Mesenchymal stem cell (in vitro differentiated cells and primary cell): ENCODE data around the gene PDLIM1.

ENCODE experiments used
- DNase-seq: peaks from one replicate; pipeline ENCODE4 v3.0.0-alpha.2; 2013
- H2AFZ ChIP-seq: one replicate; pipeline ENCODE4 v1.6.1; 2013; ENCODE audit warnings: low read depth, mild to moderate bottlenecking, control low read depth, inconsistent platforms, low read length, moderate library complexity
- H2AK5ac ChIP-seq: 2 replicates; pipeline ENCODE4 v1.6.1; 2013; ENCODE audit warnings: low read length, moderate library complexity, mild to moderate bottlenecking, inconsistent platforms; ENCODE audit not compliant: severe bottlenecking
- H2BK120ac ChIP-seq: one replicate; pipeline ENCODE4 v1.6.1; 2013; ENCODE audit warnings: low read depth, mild to moderate bottlenecking, inconsistent platforms, low read length, moderate library complexity
- H2BK12ac ChIP-seq, 2 experiments: one replicate each; pipeline ENCODE4 v1.6.1; 2013; ENCODE audit warnings: inconsistent platforms in 2 of 2, low read length in 2 of 2, mild to moderate bottlenecking in 2 of 2, moderate library complexity in 2 of 2, control low read depth in 1 of 2
- H2BK15ac ChIP-seq: one replicate; pipeline ENCODE4 v1.6.1; 2013; ENCODE audit warnings: mild to moderate bottlenecking, low read depth, inconsistent platforms; ENCODE audit not compliant: poor library complexity, severe bottlenecking
- H2BK5ac ChIP-seq: 2 replicates; pipeline ENCODE4 v1.6.1; 2013; ENCODE audit warnings: low read depth, mild to moderate bottlenecking, low read length, control low read depth, inconsistent platforms; ENCODE audit not compliant: poor library complexity, severe bottlenecking
- H3K14ac ChIP-seq, 2 experiments: one replicate each; pipeline ENCODE4 v1.6.1; 2013; ENCODE audit warnings: inconsistent platforms in 2 of 2, low read length in 2 of 2, control low read depth in 1 of 2, mild to moderate bottlenecking in 1 of 2, moderate library complexity in 1 of 2
- H3K18ac ChIP-seq, 2 experiments: one replicate each; pipeline ENCODE4 v1.6.1; 2013; ENCODE audit warnings: inconsistent platforms in 2 of 2, low read length in 2 of 2, control low read depth in 1 of 2, low read depth in 1 of 2, mild to moderate bottlenecking in 1 of 2
- H3K23ac ChIP-seq, 2 experiments: one replicate each; pipeline ENCODE4 v1.6.1; 2013; ENCODE audit warnings: inconsistent platforms in 2 of 2, low read length in 2 of 2, mild to moderate bottlenecking in 2 of 2, moderate library complexity in 2 of 2, control low read depth in 1 of 2
- H3K27ac ChIP-seq: 2 replicates; pipeline ENCODE4 v1.5.1; 2013; ENCODE audit warnings: mild to moderate bottlenecking, moderate library complexity, low read length, control low read depth, inconsistent platforms; ENCODE audit not compliant: poor library complexity, severe bottlenecking
- H3K27me3 ChIP-seq, 2 experiments: 2 replicates each; pipeline versions ENCODE4 v1.6.1 to v1.7.0; 2013; ENCODE audit warnings: low read length in 2 of 2, mild to moderate bottlenecking in 2 of 2, moderate library complexity in 2 of 2, control low read depth in 1 of 2, inconsistent platforms in 1 of 2; ENCODE audit not compliant: control insufficient read depth in 1 of 2, insufficient read depth in 1 of 2
- H3K36me3 ChIP-seq, 2 experiments: 2 replicates each; pipeline versions ENCODE4 v1.6.1 to v1.7.0; 2013; ENCODE audit warnings: low read length in 2 of 2, control low read depth in 1 of 2, inconsistent platforms in 1 of 2, low read depth in 1 of 2, mild to moderate bottlenecking in 1 of 2; ENCODE audit not compliant: insufficient read depth in 2 of 2, control insufficient read depth in 1 of 2
- H3K4ac ChIP-seq, 2 experiments: one replicate each; pipeline ENCODE4 v1.6.1; 2013; ENCODE audit warnings: inconsistent platforms in 2 of 2, low read length in 2 of 2, mild to moderate bottlenecking in 2 of 2, moderate library complexity in 2 of 2, control low read depth in 1 of 2, low read depth in 1 of 2
- H3K4me1 ChIP-seq: 2 replicates; pipeline ENCODE4 v1.6.1; 2013; ENCODE audit warnings: low read depth, low read length, control low read depth; ENCODE audit not compliant: control insufficient read depth, insufficient read depth
- H3K4me2 ChIP-seq: 2 replicates; pipeline ENCODE4 v1.6.1; 2013; ENCODE audit warnings: low read length, mild to moderate bottlenecking, inconsistent platforms; ENCODE audit not compliant: poor library complexity, severe bottlenecking
- H3K4me3 ChIP-seq, 2 experiments: 2 replicates each; pipeline versions ENCODE4 v1.5.1 to v1.7.0; 2013; ENCODE audit warnings: low read length in 2 of 2, mild to moderate bottlenecking in 2 of 2, control low read depth in 1 of 2, low read depth in 1 of 2; ENCODE audit not compliant: insufficient read depth in 1 of 2
- H3K79me1 ChIP-seq: replicated peaks from 2 replicates; pipeline ENCODE4 v1.6.1; 2013; ENCODE audit warnings: mild to moderate bottlenecking, control low read depth, low read length, inconsistent platforms; ENCODE audit not compliant: poor library complexity, severe bottlenecking
- H3K9ac ChIP-seq: 2 replicates; pipeline ENCODE4 v1.7.0; 2013; ENCODE audit warnings: mild to moderate bottlenecking, low read length, moderate library complexity
- H3K9me3 ChIP-seq: 2 replicates; pipeline ENCODE4 v1.7.0; 2013; ENCODE audit warnings: mild to moderate bottlenecking, low read length; ENCODE audit not compliant: control insufficient read depth
- H4K8ac ChIP-seq: one replicate; pipeline ENCODE4 v1.6.1; 2013; ENCODE audit warnings: inconsistent platforms, mild to moderate bottlenecking, low read length, moderate library complexity
- H4K91ac ChIP-seq: one replicate; pipeline ENCODE4 v1.6.1; 2013; ENCODE audit warnings: mild to moderate bottlenecking, low read length, inconsistent platforms
- WGBS: methylation state at CpG from one replicate; pipeline ENCODE4 v1.1.7; 2013; ENCODE audit warnings: mixed read lengths; 5-methylcytosine and 5-hydroxymethylcytosine counted together

Gene PDLIM1

DNA sequence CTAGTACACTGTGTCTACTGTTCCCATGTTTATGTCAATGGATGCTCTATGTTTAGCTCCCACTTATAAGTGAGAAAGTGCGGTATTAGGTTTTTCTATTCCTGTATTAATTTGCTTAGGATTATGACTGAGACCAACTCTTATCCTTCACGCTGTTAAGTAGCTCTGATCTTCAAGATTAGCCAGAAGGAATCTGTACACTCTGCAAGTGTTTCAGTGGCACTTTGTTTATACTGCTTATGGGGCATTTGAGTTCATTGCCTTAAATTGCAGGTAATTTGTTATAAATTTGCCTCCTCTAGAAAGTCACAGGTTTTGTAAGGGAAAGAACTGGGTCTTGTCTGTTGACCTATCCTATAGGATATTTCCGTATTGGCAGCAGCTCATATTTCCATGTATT is 103.2 kb downstream of the PDLIM1 start:
- Histone ChIP-seq H3K18ac (no peak overlapping the region), H2BK120ac (no peak overlapping the region), H3K9ac (no peak overlapping the region), H3K4me1 (peaks cover 4% of the 10 kb centered on the region), H3K4ac (no peak overlapping the region), H2BK15ac (no peak overlapping the region), H3K4me2 (no peak overlapping the region), H3K27me3 (peaks cover 0 to 7% of the 10 kb centered on the region in 2 experiments), H3K27ac (no peak overlapping the region), H2AFZ (no peak overlapping the region), H3K36me3 (no peaks in the 10 kb centered on the region), H3K23ac (no peak overlapping the region), H3K14ac (no peak overlapping the region), H3K79me1 (no peaks in the 10 kb centered on the region), H4K91ac (no peak overlapping the region), H3K4me3 (no peak overlapping the region), H2AK5ac (no peak overlapping the region), H2BK12ac (no peak overlapping the region), H3K9me3 (no peaks in the 10 kb centered on the region), H2BK5ac (no peak overlapping the region), H4K8ac (no peak overlapping the region)
- no peak for DNase-seq
- WGBS = 100% methylated on average over 2 of the region's 3 CpGs
